Thyroid gland (tissue), 4 donors: Measurements from ENCODE around the gene NGRN.

Source experiments
- POLR2A ChIP-seq, 2 donors: fragments of 450-650 bp; IDR thresholded peaks; one replicate each; pipeline ENCODE4 v1.6.1; 2017; ENCODE audit warnings: antibody characterized with exemption in 2 of 2, mild to moderate bottlenecking in 2 of 2, moderate library complexity in 1 of 2
- TF ChIP-seq, protein P1 (sequence below), 6 experiments: fragments of 200-600 bp in 3 of 6; fragments of 450-650 bp in 3 of 6; sonication (generic) in 3 of 6; IDR thresholded peaks; one replicate each; pipeline ENCODE4 v1.5.1; 2016 to 2019; ENCODE audit warnings: antibody characterized with exemption in 6 of 6, mild to moderate bottlenecking in 2 of 6, inconsistent platforms in 1 of 6, moderate library complexity in 1 of 6

DNA sequence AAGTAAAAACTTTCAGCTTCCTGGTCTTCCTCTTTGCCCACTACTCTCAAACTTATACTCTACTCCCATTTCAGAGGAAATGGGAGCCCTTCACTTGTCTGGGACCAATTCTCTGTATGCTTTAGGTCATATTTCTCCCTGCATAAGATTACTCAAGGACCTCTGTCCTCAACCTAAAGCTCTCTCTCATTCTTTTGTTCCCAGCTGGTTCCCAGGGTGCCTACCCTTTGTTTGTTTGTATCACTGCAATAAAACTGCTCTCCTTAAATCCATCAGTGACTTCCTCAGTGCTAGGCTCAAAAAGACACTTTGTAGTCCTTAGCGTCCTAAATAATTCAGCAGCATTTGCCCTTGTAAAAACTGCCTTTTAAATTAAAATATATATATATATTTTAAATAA lies 2.9 kb downstream of the NGRN start:
- TF ChIP-seq, protein P1, sequence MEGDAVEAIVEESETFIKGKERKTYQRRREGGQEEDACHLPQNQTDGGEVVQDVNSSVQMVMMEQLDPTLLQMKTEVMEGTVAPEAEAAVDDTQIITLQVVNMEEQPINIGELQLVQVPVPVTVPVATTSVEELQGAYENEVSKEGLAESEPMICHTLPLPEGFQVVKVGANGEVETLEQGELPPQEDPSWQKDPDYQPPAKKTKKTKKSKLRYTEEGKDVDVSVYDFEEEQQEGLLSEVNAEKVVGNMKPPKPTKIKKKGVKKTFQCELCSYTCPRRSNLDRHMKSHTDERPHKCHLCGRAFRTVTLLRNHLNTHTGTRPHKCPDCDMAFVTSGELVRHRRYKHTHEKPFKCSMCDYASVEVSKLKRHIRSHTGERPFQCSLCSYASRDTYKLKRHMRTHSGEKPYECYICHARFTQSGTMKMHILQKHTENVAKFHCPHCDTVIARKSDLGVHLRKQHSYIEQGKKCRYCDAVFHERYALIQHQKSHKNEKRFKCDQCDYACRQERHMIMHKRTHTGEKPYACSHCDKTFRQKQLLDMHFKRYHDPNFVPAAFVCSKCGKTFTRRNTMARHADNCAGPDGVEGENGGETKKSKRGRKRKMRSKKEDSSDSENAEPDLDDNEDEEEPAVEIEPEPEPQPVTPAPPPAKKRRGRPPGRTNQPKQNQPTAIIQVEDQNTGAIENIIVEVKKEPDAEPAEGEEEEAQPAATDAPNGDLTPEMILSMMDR (IDR thresholded peaks at IDR 0.05), result no peak
- no peak for TF ChIP-seq POLR2A (IDR thresholded peaks at IDR 0.05)
